ENCODE data around the gene HIGD2A. TPM values are rescaled to one million over a fixed set of nuclear protein-coding genes. Genes with fewer than 3 reads are reported as not detected.

HIGD2A gene
- total RNA-seq, 4 donors from 2014 or later, result 4.6 to 74.5 (median 26.7) TPM

GRCh38 chr5:176391999-176392398 is 3.4 kb downstream of the HIGD2A start:
- Histone ChIP-seq H3K9me3 (no peaks in the 10 kb centered on the region), H3K36me3 (no peaks in the 10 kb centered on the region), H3K4me3 (no peak overlapping the region), H3K4me1 (peaks cover 0 to 5% of the 10 kb centered on the region in 2 donors), H3K27ac (no peak overlapping the region), H3K27me3 (no peaks in the 10 kb centered on the region)
- no peak for DNase-seq
- intact Hi-C loops (cut with DNase I; ENCODE audit: low total_unique reads), result no loop called here
- TF ChIP-seq POLR2A (IDR thresholded peaks at IDR 0.05), result no peak
- no peak for TF ChIP-seq CTCF (IDR thresholded peaks at IDR 0.05)

- Histone ChIP-seq H3K27ac (no peak overlapping the region), H3K27me3 (no peaks in the 10 kb centered on the region), H3K4me1 (peaks cover 0 to 2% of the 10 kb centered on the region in 2 donors), H3K4me3 (no peak overlapping the region), H3K9me3 (no peaks in the 10 kb centered on the region), H3K36me3 (no peaks in the 10 kb centered on the region)
- intact Hi-C loops (cut with DNase I; ENCODE audit: low total_unique reads), result no loop called here
- TF ChIP-seq CTCF (IDR thresholded peaks at IDR 0.05) (no peak), POLR2A (IDR thresholded peaks at IDR 0.05) (no peak)
- DNase-seq, result no peak
Measured at GRCh38 chr5:176392526-176392925, 4.0 kb downstream of the HIGD2A start.

GRCh38 chr5:176394096-176394495 is 5.5 kb downstream of the HIGD2A start:
- H3K9me3 ChIP-seq, result no peaks in the 10 kb centered on the region
- H3K27ac ChIP-seq, result no peak overlapping the region
- intact Hi-C loops (cut with DNase I; ENCODE audit: low total_unique reads), result no loop called here
- H3K27me3 ChIP-seq, result no peaks in the 10 kb centered on the region
- no peak for TF ChIP-seq CTCF (IDR thresholded peaks at IDR 0.05)
- TF ChIP-seq POLR2A (IDR thresholded peaks at IDR 0.05), result no peak
- H3K4me3 ChIP-seq, result no peak overlapping the region
- H3K4me1 ChIP-seq, result no peaks in the 10 kb centered on the region
- H3K36me3 ChIP-seq, result no peaks in the 10 kb centered on the region
- DNase-seq, result no peak

- H3K27ac ChIP-seq, result no peak overlapping the region
- TF ChIP-seq POLR2A (IDR thresholded peaks at IDR 0.05), result no peak
- no peak for TF ChIP-seq CTCF (IDR thresholded peaks at IDR 0.05)
- H3K4me1 ChIP-seq, result no peaks in the 10 kb centered on the region
- H3K27me3 ChIP-seq, result no peaks in the 10 kb centered on the region
- DNase-seq, result no peak
- intact Hi-C loops (cut with DNase I; ENCODE audit: low total_unique reads), result no loop called here
- no peaks in the 10 kb centered on the region for H3K36me3 ChIP-seq
- no peaks in the 10 kb centered on the region for H3K9me3 ChIP-seq
- no peak overlapping the region for H3K4me3 ChIP-seq
Measured at GRCh38 chr5:176394881-176395675, 6.5 kb downstream of the HIGD2A start.

GRCh38 chr5:176396330-176396729 is 7.8 kb downstream of the HIGD2A start:
- Histone ChIP-seq H3K4me1 (no peaks in the 10 kb centered on the region), H3K36me3 (no peaks in the 10 kb centered on the region), H3K4me3 (no peak overlapping the region), H3K27me3 (no peaks in the 10 kb centered on the region), H3K9me3 (no peaks in the 10 kb centered on the region), H3K27ac (no peak overlapping the region)
- intact Hi-C loops (cut with DNase I; ENCODE audit: low total_unique reads), result no loop called here
- DNase-seq, result no peak
- TF ChIP-seq CTCF (IDR thresholded peaks at IDR 0.05) (no peak), POLR2A (IDR thresholded peaks at IDR 0.05) (no peak)
